Smooth muscle cell (in vitro differentiated cells): Measurements from ENCODE around the gene STK32B. TPM values are rescaled to one million over a fixed set of nuclear protein-coding genes. Genes with fewer than 3 reads are reported as not detected.
A peak's percentile ranks its signal among the peaks of the same experiment; 100 is the strongest.
"Not testable (repeated sequence)": the region's sequence is repeated elsewhere in the genome, so short reads cannot be mapped to it uniquely, and the experiment has no call there.

ENCODE experiments used
- DNase-seq: peaks from one replicate; lab custom pipeline; 2025; ENCODE audit not compliant: unreplicated experiment; lab: John Stamatoyannopoulos, UW
- H2AFZ ChIP-seq: fragments of 200-600 bp; sonication (generic); 2 replicates; pipeline ENCODE4 v1.6.0; 2016; ENCODE audit warnings: antibody characterized with exemption, low read depth, mild to moderate bottlenecking
- H3F3A ChIP-seq: fragments of 200-600 bp; sonication (generic); 2 replicates; pipeline ENCODE4 v1.6.0; 2017; ENCODE audit warnings: antibody characterized with exemption, low read depth
- H3K27ac ChIP-seq: fragments of 200-600 bp; sonication (generic); 2 replicates; pipeline ENCODE4 v1.5.1; 2016; ENCODE audit warnings: low read depth, mild to moderate bottlenecking
- H3K27me3 ChIP-seq: fragments of 200-600 bp; sonication (generic); 2 replicates; pipeline ENCODE4 v1.6.1; 2016; ENCODE audit warnings: low read depth, mild to moderate bottlenecking
- H3K36me3 ChIP-seq: fragments of 200-600 bp; sonication (generic); 2 replicates; pipeline ENCODE4 v1.5.1; 2016; ENCODE audit warnings: low read depth
- H3K4me1 ChIP-seq: fragments of 200-600 bp; sonication (generic); 2 replicates; pipeline ENCODE4 v1.5.1; 2016; ENCODE audit warnings: low read depth
- H3K4me2 ChIP-seq: fragments of 200-600 bp; sonication (generic); 2 replicates; pipeline ENCODE4 v1.6.0; 2016; ENCODE audit warnings: mild to moderate bottlenecking
- H3K4me3 ChIP-seq: fragments of 200-600 bp; sonication (generic); 2 replicates; pipeline ENCODE4 v1.5.1; 2016; ENCODE audit warnings: mild to moderate bottlenecking
- H3K79me2 ChIP-seq: fragments of 200-600 bp; sonication (generic); 2 replicates; pipeline ENCODE4 v1.6.0; 2016; ENCODE audit warnings: low read depth, mild to moderate bottlenecking
- H3K9ac ChIP-seq: fragments of 200-600 bp; sonication (generic); 2 replicates; pipeline ENCODE4 v1.6.0; 2016; ENCODE audit warnings: low read depth
- H3K9me3 ChIP-seq: fragments of 200-600 bp; sonication (generic); replicated peaks from 2 replicates; pipeline ENCODE4 v1.5.1; 2016; ENCODE audit warnings: low read depth
- H4K20me1 ChIP-seq: fragments of 200-600 bp; sonication (generic); 2 replicates; pipeline ENCODE4 v1.6.0; 2016; ENCODE audit warnings: low read depth
- WGBS: methylation state at CpG from one replicate; pipeline ENCODE4 v1.1.7; 2016; ENCODE audit warnings: low lambda C conversion rate; 5-methylcytosine and 5-hydroxymethylcytosine counted together
- polyA plus RNA-seq: library from polyadenylated mRNA; unstranded; fragments of >200 nt; fragmentation: Nextera tagmentation; extraction: Ambion mirVana; gene quantifications from 2 replicates; pipeline ENCODE4 v1.2.1, GENCODE V29; 2016
- total RNA-seq: library from RNA; depleted of rRNA; stranded (reverse); fragments of >200 nt; gene quantifications from 2 replicates; pipeline ENCODE4 v1.2.3, GENCODE V29; 2014
- TF ChIP-seq, protein P1 (sequence below): fragments of 200-600 bp; sonication (generic); IDR thresholded peaks from 2 replicates; pipeline ENCODE4 v1.5.1; 2017; ENCODE audit warnings: borderline replicate concordance, mild to moderate bottlenecking, antibody characterized with exemption; ENCODE audit not compliant: insufficient read depth, poor library complexity, severe bottlenecking

STK32B gene
- total and polyA plus RNA-seq, 2 experiments from 2014 or later: 3.5 to 4.0 TPM

- DNase-seq: no peak
- H3K9me3 ChIP-seq: no peaks in the 10 kb centered on the region
- peak overlapping the region; percentile 94 for H3K27ac ChIP-seq
- H3K4me2 ChIP-seq: peak overlapping the region; percentile 67
- no peaks in the 10 kb centered on the region for H3K27me3 ChIP-seq
- peak overlapping the region; percentile 76 for H3K9ac ChIP-seq
- no peaks in the 10 kb centered on the region for H3K36me3 ChIP-seq
- WGBS: 82% methylated on average over 4 of the region's 4 CpGs
- no peak overlapping the region for H3K4me3 ChIP-seq
- peaks cover 8% of the 10 kb centered on the region for H3K4me1 ChIP-seq
- H3F3A ChIP-seq: no peaks in the 10 kb centered on the region
- H4K20me1 ChIP-seq: no peaks in the 10 kb centered on the region
- H2AFZ ChIP-seq: peak overlapping the region; percentile 16
- TF ChIP-seq, protein P1, sequence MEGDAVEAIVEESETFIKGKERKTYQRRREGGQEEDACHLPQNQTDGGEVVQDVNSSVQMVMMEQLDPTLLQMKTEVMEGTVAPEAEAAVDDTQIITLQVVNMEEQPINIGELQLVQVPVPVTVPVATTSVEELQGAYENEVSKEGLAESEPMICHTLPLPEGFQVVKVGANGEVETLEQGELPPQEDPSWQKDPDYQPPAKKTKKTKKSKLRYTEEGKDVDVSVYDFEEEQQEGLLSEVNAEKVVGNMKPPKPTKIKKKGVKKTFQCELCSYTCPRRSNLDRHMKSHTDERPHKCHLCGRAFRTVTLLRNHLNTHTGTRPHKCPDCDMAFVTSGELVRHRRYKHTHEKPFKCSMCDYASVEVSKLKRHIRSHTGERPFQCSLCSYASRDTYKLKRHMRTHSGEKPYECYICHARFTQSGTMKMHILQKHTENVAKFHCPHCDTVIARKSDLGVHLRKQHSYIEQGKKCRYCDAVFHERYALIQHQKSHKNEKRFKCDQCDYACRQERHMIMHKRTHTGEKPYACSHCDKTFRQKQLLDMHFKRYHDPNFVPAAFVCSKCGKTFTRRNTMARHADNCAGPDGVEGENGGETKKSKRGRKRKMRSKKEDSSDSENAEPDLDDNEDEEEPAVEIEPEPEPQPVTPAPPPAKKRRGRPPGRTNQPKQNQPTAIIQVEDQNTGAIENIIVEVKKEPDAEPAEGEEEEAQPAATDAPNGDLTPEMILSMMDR: no peak
- H3K79me2 ChIP-seq: no peaks in the 10 kb centered on the region
These were observed 115.1 kb downstream of the STK32B start for GRCh38 chr4:5166377-5166776.

DNA sequence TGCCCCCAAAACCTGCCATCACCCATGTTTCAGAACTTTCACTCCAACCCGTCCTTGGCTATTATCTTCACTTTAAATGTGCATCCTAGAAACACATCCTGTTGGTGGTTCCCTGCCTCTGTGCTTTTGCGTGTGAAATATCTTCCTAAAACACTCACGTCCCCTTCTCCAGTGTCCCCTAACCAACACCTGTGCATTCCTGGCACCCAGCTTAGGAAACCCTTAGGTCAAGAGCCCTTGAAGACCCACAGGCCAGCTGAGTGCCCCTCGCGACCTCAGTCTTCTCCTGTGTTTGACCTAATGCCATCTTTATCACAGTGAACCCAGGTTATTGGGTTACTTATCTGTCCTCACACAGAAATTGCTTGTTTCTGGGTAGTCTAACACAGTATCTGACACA, 117.6 kb downstream of the STK32B start:
- 94% methylated on average over 5 of the region's 5 CpGs for WGBS
- TF ChIP-seq, protein P1: no peak

DNA sequence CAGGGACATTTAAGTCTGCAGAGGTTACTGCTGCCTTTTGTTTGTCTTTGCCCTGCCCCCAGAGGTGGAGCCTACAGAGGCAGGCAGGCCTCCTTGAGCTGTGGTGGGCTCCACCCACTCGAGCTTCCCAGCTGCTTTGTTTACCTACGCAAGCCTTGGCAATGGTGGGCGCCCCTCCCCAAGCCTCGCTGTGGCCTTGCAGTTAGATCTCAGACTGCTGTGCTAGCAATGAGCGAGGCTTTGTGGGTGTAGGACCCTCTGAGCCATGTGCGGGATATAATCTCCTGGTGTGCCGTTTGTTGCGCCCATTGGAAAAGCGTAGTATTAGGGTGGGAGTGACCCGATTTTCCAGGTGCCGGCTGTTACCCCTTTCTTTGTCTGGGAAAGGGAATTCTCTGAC, 124.6 kb downstream of the STK32B start:
- H3K4me1 ChIP-seq, DNase-seq, H3K4me3 ChIP-seq, H3K79me2 ChIP-seq, H4K20me1 ChIP-seq, H3K9ac ChIP-seq, H3K27me3 ChIP-seq, H3K4me2 ChIP-seq, H3K27ac ChIP-seq, H3F3A ChIP-seq, H3K9me3 ChIP-seq, H3K36me3 ChIP-seq, H2AFZ ChIP-seq: not testable (repeated sequence)
- WGBS: 90% methylated on average over 11 of the region's 11 CpGs

More for the DNA sequence above, 117.6 kb downstream of the STK32B start:
- Histone ChIP-seq H3F3A (no peaks in the 10 kb centered on the region), H3K27ac (no peak overlapping the region), H3K4me1 (peaks cover 8% of the 10 kb centered on the region), H3K9me3 (no peaks in the 10 kb centered on the region), H3K79me2 (no peaks in the 10 kb centered on the region), H3K27me3 (no peaks in the 10 kb centered on the region), H2AFZ (no peak overlapping the region), H3K36me3 (no peaks in the 10 kb centered on the region), H3K4me2 (no peak overlapping the region), H3K4me3 (no peak overlapping the region), H4K20me1 (no peaks in the 10 kb centered on the region), H3K9ac (no peak overlapping the region)
- DNase-seq: no peak

DNA sequence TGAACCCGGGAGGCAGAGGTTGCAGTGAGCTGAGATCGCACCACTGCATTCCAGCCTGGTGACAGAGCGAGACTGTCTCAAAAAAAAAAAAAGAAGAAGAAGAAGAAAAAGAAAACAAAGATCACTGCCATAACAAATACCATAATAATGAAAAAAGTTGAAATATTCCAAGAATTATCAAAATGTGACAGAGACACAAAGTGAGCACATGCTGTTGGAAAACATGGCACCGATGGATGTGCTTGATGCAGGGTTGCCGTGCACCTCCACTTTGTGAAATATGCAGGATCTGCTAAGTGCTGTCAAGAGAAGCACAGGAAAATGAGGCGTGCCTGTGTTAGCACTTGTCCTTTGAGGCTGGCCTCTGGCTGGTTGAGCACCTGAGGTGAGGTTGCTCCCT, 133.3 kb downstream of the STK32B start:
- H3K27me3 ChIP-seq: no peaks in the 10 kb centered on the region
- H3K27ac ChIP-seq: no peak overlapping the region
- H3K9me3 ChIP-seq: no peaks in the 10 kb centered on the region
- no peaks in the 10 kb centered on the region for H3K36me3 ChIP-seq
- TF ChIP-seq, protein P1: no peak
- WGBS: 73% methylated on average over 6 of the region's 6 CpGs
- no peak overlapping the region for H3K4me2 ChIP-seq
- no peak overlapping the region for H3K9ac ChIP-seq
- DNase-seq: no peak
- no peak overlapping the region for H2AFZ ChIP-seq
- no peaks in the 10 kb centered on the region for H3K4me1 ChIP-seq
- no peak overlapping the region for H3K4me3 ChIP-seq
- H4K20me1 ChIP-seq: no peaks in the 10 kb centered on the region
- H3F3A ChIP-seq: no peaks in the 10 kb centered on the region
- H3K79me2 ChIP-seq: no peaks in the 10 kb centered on the region
